IgD-negative memory B cell (primary cell): ENCODE measurements around the gene SV2B. TPM values are rescaled to one million over a fixed set of nuclear protein-coding genes. Genes with fewer than 3 reads are reported as not detected.

ENCODE experiments used
- H3K27ac Mint-ChIP-seq, 3 donors: one replicate each; pipeline ENCODE4 v1.8.0; 2020 to 2022; ENCODE audit warnings: mild to moderate bottlenecking in 3 of 3, mixed read lengths in 3 of 3, moderate library complexity in 1 of 3
- H3K27me3 Mint-ChIP-seq: one replicate; pipeline ENCODE4 v1.8.0; 2021; ENCODE audit warnings: mixed read lengths
- H3K36me3 Mint-ChIP-seq: one replicate; pipeline ENCODE4 v1.8.0; 2020; ENCODE audit warnings: mild to moderate bottlenecking, mixed read lengths
- H3K4me1 Mint-ChIP-seq, 3 donors: one replicate each; pipeline ENCODE4 v1.8.0; 2020 to 2022; ENCODE audit warnings: mixed read lengths in 3 of 3, mild to moderate bottlenecking in 1 of 3
- H3K4me3 Mint-ChIP-seq, 4 donors: one replicate each; pipeline ENCODE4 v1.8.0; 2020 to 2022; ENCODE audit warnings: mild to moderate bottlenecking in 4 of 4, mixed read lengths in 4 of 4, moderate library complexity in 3 of 4
- H3K9me3 Mint-ChIP-seq, 3 donors: one replicate each; pipeline ENCODE4 v1.8.0; 2020 to 2021; ENCODE audit warnings: mixed read lengths in 3 of 3, mild to moderate bottlenecking in 1 of 3
- polyA plus RNA-seq: library from polyadenylated mRNA; unstranded; fragments of 300-500 nt; fragmentation: Illumina TruSeq; gene quantifications from one replicate; pipeline ENCODE4 v1.2.3, GENCODE V29; 2021

Gene SV2B
- polyA plus RNA-seq, 1 donor from 2014 or later, result 0.01 TPM

DNA sequence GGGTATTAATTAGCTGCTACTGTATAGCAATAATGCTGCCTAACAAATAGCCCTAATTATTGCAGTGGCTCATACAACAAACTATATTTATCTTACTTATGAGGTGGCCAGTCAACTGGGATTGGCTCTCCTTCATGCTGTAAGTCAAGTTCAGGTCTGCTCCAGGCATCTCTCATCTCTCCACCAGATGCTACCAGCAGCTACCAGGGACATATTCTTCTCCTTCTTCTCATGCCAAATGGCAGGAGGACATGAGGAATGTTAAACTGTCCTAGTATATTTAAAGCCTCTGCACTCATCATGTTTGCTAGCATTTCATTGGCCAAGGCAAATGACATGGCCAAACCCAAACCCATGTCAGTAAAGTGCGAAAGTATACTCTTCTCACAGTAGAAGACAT lies 17.3 kb downstream of the SV2B start:
- Mint-ChIP-seq H3K9me3 (no peaks in the 10 kb centered on the region), H3K36me3 (no peaks in the 10 kb centered on the region), H3K27me3 (peaks cover 16% of the 10 kb centered on the region), H3K27ac (no peak overlapping the region), H3K4me3 (no peak overlapping the region), H3K4me1 (no peaks in the 10 kb centered on the region)

DNA sequence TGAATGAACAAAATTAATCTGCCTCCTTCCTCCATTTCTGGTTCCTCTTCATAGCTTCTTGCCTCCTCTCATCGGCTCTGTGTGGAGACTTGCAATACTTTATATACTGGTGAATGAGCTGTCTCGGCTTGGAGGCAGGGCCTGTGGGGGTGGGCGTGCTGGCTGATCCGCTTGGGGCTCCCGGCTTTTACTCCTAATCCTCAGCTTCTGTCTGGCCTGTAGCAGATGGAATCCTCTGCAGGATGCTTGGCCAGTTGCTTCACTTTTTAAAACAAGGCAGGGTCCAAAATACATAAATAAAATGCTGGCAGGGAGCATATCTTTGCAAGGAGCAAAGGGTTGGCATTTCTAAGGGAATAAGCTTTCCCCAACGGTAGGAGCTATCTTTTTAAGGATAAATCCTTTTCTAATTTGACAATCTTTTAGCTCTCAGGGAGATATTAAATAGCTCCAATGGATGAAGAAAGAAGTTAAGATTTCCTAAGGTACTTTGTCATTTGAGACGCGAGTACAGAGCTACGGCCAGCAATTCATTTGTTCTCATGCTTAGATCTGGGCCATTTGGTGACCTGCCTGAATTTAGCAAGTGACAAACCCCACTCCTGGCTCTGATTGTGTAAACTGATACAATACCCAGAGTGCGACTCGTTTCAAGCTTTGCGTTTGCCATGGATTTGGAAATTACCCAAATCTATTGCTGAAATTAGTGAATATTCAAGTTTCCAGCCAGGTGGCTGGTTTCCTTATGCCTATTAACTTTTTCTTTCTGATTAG lies 18.9 kb downstream of the SV2B start:
- peaks cover 0 to 2% (median 0%) of the 10 kb centered on the region in 3 donors for H3K4me1 Mint-ChIP-seq
- no peaks in the 10 kb centered on the region for H3K9me3 Mint-ChIP-seq
- no peak overlapping the region for H3K27ac Mint-ChIP-seq
- H3K4me3 Mint-ChIP-seq, result no peak overlapping the region
- peaks cover 20% of the 10 kb centered on the region for H3K27me3 Mint-ChIP-seq
- H3K36me3 Mint-ChIP-seq, result no peaks in the 10 kb centered on the region

DNA sequence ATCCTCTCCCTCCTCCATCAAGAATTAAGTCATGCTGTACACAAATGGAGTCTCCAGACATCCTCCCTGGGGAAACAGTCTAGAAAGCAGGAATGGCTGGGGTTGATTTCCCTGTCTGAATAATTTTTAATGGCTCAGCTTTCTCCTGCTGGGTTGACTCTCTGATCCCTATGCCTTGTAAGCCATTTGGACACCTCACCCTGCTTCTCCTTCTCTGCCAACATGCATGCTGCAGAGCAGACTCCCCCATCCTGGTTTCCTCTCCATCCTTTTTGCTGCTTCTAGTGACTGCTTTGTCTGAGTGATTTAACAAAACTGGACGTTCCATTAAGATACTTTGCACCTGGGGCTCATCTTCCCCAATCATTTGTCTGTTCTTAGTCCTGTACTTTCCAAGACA lies 22.2 kb downstream of the SV2B start:
- H3K27ac Mint-ChIP-seq, result no peak overlapping the region
- no peaks in the 10 kb centered on the region for H3K9me3 Mint-ChIP-seq
- H3K4me1 Mint-ChIP-seq, result peaks cover 0 to 2% (median 0%) of the 10 kb centered on the region in 3 donors
- no peaks in the 10 kb centered on the region for H3K36me3 Mint-ChIP-seq
- H3K4me3 Mint-ChIP-seq, result no peak overlapping the region
- peaks cover 16% of the 10 kb centered on the region for H3K27me3 Mint-ChIP-seq

DNA sequence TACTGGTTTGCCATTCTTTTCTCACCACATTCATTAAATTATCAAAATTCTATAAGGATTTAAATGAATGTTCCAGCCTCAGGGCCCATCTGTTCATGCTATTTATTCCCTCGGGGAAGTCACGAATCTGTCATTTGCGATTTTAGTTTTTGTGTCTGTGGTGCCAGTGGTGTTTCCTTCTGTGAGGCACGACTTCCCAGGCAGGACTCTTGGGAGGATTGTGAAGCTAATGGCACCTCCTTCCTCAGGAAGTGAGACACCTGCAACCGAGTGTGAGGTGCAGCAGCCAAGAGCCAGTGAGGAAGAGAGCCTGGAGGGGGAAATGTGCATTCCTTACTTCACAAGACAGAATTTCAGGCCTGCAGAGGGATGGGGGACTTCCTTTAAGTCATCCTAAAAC lies 24.1 kb downstream of the SV2B start:
- H3K9me3 Mint-ChIP-seq, result no peaks in the 10 kb centered on the region
- H3K27ac Mint-ChIP-seq, result no peak overlapping the region
- H3K27me3 Mint-ChIP-seq, result peaks cover 16% of the 10 kb centered on the region
- H3K4me3 Mint-ChIP-seq, result no peak overlapping the region
- H3K36me3 Mint-ChIP-seq, result no peaks in the 10 kb centered on the region
- H3K4me1 Mint-ChIP-seq, result peaks cover 0 to 2% (median 0%) of the 10 kb centered on the region in 3 donors

DNA sequence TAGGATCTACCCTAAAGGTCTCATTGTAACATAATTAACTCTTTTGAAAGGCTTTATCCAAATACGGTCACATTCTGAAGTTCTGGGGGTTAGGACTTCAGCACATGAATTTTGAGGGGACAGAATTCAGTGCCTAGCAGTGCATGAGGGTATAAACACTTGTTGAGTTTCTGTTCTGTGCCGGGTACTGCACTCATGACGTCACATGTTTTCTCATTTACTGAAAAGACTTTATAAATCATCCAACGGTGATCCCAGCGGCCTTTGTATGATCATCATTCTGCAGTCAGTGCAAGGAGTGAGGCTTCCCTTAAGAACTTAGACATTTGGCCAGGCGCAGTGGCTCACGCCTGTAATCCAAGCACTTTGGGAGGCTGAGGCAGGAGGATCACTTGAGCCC lies 25.1 kb downstream of the SV2B start:
- peaks cover 0 to 2% (median 0%) of the 10 kb centered on the region in 3 donors for H3K4me1 Mint-ChIP-seq
- no peak overlapping the region for H3K4me3 Mint-ChIP-seq
- H3K27me3 Mint-ChIP-seq, result peaks cover 15% of the 10 kb centered on the region
- no peaks in the 10 kb centered on the region for H3K9me3 Mint-ChIP-seq
- no peaks in the 10 kb centered on the region for H3K36me3 Mint-ChIP-seq
- no peak overlapping the region for H3K27ac Mint-ChIP-seq

DNA sequence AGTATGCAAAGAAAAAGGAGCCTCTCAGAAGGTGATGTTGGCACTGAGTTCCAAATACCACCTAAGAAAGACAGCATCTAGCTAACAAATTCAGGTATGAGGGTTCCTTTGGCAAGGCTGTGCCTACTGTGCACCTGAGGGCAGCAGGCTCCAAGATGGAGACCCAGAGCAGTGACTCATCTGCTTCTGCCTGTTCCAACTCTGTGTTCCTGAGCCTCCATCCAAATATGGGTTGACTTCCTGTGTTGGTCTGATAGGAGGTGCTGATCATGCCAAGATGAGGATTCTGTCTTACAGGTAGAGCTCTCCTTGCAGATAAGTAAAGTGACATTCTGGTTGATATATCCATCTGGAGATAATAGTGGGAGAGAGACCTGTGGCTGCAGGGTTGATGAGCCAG lies 26.0 kb downstream of the SV2B start:
- no peak overlapping the region for H3K27ac Mint-ChIP-seq

DNA sequence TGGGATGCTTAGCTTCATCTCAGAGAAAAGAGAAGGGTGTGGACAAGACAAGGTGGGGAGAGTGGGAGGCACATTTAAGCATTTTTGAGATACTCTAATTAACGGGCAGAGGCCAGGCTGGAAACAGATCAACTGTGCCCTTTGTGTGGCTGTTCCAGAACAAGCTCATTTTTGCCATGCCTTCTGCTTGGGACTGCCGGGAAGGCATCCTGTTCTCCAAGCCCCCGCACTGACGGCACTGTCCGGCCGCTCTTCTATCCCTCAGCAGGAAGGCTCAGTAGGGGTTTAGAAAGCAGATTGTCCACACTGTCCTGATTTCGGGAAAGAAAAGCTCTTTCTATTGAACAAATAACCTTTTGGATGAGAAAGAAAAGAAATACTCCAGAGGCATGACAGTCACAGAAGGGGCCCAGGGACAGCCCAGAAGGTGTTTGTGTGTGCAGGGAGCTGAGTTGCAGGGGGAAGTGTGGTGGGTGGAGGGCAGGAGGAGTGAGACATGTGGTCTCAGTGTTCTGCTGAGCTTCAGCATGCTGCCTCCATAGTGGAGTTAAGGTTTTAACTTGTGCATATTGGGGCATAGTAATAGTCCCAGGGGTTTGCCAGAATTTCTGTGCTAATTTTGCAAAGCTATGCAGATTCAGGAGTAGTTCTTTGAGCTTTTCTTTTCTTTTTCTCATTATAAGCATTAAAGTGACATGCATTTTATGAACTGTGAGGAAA lies 27.3 kb downstream of the SV2B start:
- Mint-ChIP-seq H3K27me3 (peaks cover 9% of the 10 kb centered on the region), H3K36me3 (no peaks in the 10 kb centered on the region), H3K9me3 (no peaks in the 10 kb centered on the region), H3K4me3 (no peak overlapping the region), H3K27ac (no peak overlapping the region), H3K4me1 (peaks cover 0 to 2% (median 0%) of the 10 kb centered on the region in 3 donors)

More for the DNA sequence above, 26.0 kb downstream of the SV2B start:
- no peaks in the 10 kb centered on the region for H3K36me3 Mint-ChIP-seq
- H3K27me3 Mint-ChIP-seq, result peaks cover 11% of the 10 kb centered on the region
- peaks cover 0 to 2% (median 0%) of the 10 kb centered on the region in 3 donors for H3K4me1 Mint-ChIP-seq
- H3K9me3 Mint-ChIP-seq, result no peaks in the 10 kb centered on the region
- no peak overlapping the region for H3K4me3 Mint-ChIP-seq

DNA sequence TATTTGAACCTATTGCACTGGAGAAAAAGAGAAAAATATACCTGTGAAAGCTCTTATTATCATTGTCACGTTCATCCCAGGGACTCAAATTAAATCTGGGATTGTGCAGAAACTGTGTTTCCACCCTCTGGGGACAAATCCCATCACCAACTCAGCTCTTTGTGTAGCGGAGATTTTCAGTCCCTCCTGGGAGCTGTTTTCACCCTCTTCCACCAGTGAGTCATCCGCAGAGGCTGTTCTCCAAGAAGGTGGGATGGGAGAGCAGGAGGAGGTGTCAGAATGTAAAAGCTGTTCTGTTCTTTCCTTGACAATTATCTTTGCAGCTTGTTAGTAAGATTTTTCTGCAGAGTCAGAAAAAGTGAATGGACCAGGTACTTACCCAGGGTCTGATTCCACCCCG lies 28.0 kb downstream of the SV2B start:
- H3K36me3 Mint-ChIP-seq, result no peaks in the 10 kb centered on the region
- H3K27me3 Mint-ChIP-seq, result peaks cover 7% of the 10 kb centered on the region
- no peaks in the 10 kb centered on the region for H3K4me1 Mint-ChIP-seq
- no peak overlapping the region for H3K4me3 Mint-ChIP-seq
- H3K9me3 Mint-ChIP-seq, result no peaks in the 10 kb centered on the region
- no peak overlapping the region for H3K27ac Mint-ChIP-seq

DNA sequence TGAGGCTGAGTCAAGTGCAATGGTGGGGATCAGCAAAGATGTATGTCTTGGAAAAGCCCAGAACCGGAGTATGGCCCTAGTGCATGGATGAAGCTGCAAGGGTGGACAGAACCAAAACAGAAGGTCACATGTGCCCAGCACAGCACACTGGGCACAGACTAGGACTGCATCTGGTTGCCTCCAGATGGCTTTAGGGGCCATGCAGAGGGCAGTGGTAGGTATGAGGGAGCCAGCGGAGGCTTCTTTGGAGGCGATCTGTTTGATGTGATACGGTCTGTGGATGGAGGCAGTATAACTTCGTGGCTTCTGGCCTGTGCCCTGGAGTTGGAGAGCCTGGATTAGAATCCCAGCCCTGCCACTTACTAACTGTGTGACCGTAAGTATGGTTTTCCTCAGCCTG lies 29.4 kb downstream of the SV2B start:
- Mint-ChIP-seq H3K36me3 (no peaks in the 10 kb centered on the region), H3K27me3 (no peaks in the 10 kb centered on the region), H3K9me3 (no peaks in the 10 kb centered on the region), H3K27ac (no peak overlapping the region), H3K4me1 (no peaks in the 10 kb centered on the region), H3K4me3 (no peak overlapping the region)

DNA sequence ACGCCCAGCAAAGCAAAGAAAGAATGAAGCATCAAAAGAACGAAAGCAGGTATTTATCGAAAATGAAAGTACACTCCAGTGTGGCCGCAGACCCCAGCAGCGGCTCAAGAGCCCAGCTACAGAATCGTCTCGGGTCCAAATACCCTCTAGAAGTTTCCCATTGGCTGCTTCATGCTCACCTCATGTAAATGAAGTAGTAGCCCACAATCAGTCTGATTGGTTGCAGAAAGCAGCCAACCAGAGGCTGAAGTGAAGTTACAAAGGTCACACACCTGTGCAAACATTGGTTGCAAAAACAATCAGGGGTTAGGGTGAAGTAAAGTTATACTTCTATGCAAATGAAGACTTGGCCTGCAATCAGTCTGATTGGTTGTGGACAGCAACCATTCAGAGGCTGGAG lies 32.0 kb downstream of the SV2B start:
- Mint-ChIP-seq H3K4me3 (no peak overlapping the region), H3K9me3 (no peaks in the 10 kb centered on the region), H3K27me3 (peaks cover 11% of the 10 kb centered on the region), H3K27ac (no peak overlapping the region), H3K4me1 (peaks cover 0 to 5% (median 4%) of the 10 kb centered on the region in 3 donors), H3K36me3 (no peaks in the 10 kb centered on the region)

DNA sequence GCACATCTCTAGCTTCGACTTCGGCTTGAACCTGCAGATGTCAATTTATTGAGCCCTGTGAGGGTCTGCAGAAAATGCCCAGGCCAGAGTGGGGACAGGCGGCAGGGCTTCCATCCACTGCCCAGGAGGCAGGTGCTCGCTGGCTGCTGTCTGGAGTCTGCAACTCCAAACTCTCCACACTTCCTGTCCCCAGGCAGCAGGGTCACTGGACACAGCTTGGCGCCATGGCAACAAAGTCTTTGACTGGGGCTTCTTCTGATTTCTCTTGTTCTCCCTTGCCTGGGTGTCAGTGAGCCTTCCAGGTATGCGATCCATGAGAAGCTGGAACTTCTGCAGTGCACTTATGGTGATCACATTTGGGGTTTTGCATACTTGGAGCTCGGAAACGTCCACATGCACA lies 33.5 kb downstream of the SV2B start:
- Mint-ChIP-seq H3K27ac (no peak overlapping the region), H3K4me3 (no peak overlapping the region)

DNA sequence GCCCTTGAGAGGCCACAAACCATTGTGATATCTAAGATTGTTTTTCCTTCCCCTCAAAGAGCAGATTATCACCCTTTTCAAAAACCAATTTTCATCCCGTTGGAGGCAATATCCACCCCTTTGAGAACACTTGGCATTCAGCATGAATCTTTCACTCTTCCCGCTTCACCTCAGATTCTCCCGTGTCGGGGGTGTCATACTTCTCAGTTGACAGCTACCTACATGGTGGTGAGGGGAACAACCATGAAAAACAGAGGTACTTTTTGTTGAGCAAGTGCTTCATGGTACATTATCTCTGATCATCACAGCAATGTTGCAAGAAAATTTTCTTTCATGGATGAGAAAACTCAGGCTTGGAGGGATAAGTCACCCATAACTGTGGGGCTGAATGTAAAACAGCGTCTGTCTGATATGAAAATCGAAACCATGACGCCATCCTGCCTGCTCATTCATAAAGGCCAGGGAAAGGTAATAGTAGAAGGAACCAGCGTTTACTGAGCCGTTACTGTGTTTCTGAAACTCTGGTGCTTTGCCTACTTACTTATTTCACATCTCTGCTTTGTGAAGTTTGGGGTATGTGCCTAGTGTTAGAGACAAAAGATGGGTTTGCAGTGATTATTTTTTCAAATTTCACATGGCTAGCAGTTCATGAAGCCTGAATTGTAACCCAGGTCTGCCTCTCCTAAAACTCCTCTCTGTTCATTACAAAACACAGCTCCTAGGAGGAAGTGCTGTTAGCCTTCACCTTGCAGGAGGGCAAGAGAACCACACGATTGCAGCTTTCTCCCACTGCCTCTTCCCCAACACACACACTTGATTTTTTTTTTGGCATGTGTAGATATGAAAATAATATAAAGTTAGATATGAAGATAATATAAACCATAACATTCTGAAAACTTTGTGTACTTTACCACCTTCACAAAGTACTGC lies 35.4 kb downstream of the SV2B start:
- H3K36me3 Mint-ChIP-seq, result no peaks in the 10 kb centered on the region
- no peak overlapping the region for H3K27ac Mint-ChIP-seq
- H3K4me1 Mint-ChIP-seq, result peaks cover 0 to 5% (median 4%) of the 10 kb centered on the region in 3 donors
- no peak overlapping the region for H3K4me3 Mint-ChIP-seq
- H3K27me3 Mint-ChIP-seq, result peaks cover 19% of the 10 kb centered on the region
- peaks cover 0 to 6% (median 4%) of the 10 kb centered on the region in 3 donors for H3K9me3 Mint-ChIP-seq

More for the DNA sequence above, 33.5 kb downstream of the SV2B start:
- Mint-ChIP-seq H3K36me3 (no peaks in the 10 kb centered on the region), H3K4me1 (peaks cover 0 to 5% (median 4%) of the 10 kb centered on the region in 3 donors), H3K9me3 (peaks cover 0 to 6% (median 4%) of the 10 kb centered on the region in 3 donors), H3K27me3 (peaks cover 15% of the 10 kb centered on the region)

DNA sequence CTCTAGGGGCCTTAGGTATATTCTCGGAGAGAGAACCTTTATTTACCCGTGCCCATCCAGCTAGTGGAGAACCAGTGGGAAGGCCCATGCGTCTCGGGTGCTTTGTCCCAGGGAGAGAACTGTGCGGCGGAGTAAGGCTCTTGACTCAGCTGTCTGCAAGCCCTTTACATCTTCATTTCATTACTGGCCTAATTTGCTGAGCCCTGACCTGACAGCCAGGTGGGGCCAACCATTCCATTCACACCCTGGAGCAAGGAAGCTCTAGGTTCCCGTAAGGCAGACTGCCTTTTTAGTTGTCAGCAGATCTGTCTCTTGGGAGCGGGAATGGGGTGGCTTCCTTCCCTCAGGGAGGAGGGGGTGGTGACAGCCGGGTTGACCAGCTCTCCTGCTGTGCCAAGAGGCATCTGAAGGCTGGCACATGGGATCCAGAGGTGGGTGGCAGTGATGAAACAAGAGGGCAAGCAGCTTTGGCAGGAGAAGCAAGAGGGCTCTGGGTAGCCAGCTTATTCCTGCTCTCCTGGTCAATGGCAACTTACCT lies 36.4 kb downstream of the SV2B start:
- Mint-ChIP-seq H3K4me1 (peaks cover 0 to 5% (median 4%) of the 10 kb centered on the region in 3 donors), H3K4me3 (no peak overlapping the region), H3K27me3 (peaks cover 19% of the 10 kb centered on the region), H3K9me3 (peaks cover 0 to 6% (median 4%) of the 10 kb centered on the region in 3 donors), H3K36me3 (no peaks in the 10 kb centered on the region), H3K27ac (peak overlapping the region in 1 of 3 donors; percentile 11)

DNA sequence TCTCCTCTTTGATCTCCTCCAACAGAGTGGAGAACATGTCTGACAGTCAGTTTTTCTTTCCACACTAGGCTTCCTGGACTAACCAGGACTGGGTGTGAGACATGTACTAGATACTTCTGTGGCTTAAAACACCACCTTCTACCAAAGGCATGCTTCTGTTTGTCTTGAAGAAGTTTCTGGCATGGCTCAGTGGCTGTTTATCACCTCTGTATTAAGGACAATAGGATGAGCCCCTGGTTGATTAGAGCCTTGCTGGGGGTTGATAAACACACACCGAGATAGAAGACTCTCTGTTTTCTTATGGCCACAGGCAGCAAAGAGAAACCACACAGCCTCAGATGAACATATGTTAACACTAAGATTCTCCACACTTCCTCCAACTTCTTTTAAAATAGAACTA lies 40.5 kb downstream of the SV2B start:
- peaks cover 16% of the 10 kb centered on the region for H3K27me3 Mint-ChIP-seq
- no peak overlapping the region for H3K27ac Mint-ChIP-seq
- H3K9me3 Mint-ChIP-seq, result peaks cover 0 to 6% (median 4%) of the 10 kb centered on the region in 3 donors
- no peak overlapping the region for H3K4me3 Mint-ChIP-seq
- H3K36me3 Mint-ChIP-seq, result no peaks in the 10 kb centered on the region
- peaks cover 4 to 7% (median 5%) of the 10 kb centered on the region in 3 donors for H3K4me1 Mint-ChIP-seq
